Prostate gland (tissue), 2 donors: ENCODE results near the gene CCDC177.

Experiments
- CTCF ChIP-seq, 4 experiments: fragments of 200-600 bp in 2 of 4; fragments of 450-650 bp in 2 of 4; sonication (generic) in 2 of 4; IDR thresholded peaks; 1 replicate in 3 of 4; 2 replicates in 1 of 4; pipeline ENCODE4 v1.5.1; 2016 to 2019; ENCODE audit warnings: antibody characterized with exemption in 4 of 4, mild to moderate bottlenecking in 2 of 4, moderate library complexity in 2 of 4
- POLR2A ChIP-seq: fragments of 450-650 bp; IDR thresholded peaks from one replicate; pipeline ENCODE4 v1.6.1; 2016; ENCODE audit warnings: antibody characterized with exemption, mild to moderate bottlenecking
- POLR2AphosphoS5 ChIP-seq: sonication (generic); formaldehyde crosslinking; IDR thresholded peaks from one replicate; pipeline ENCODE4 v1.6.1; 2017; ENCODE audit warnings: antibody characterized with exemption

GRCh38 chr14:69614592-69614991, 39.9 kb upstream of the CCDC177 start:
- TF ChIP-seq POLR2AphosphoS5 (no peak), CTCF (IDR thresholded peaks at IDR 0.05) (no peak), POLR2A (no peak)
